Fibroblast of skin of scalp (primary cell): ENCODE measurements around the gene TENT5D. TPM values are rescaled to one million over a fixed set of nuclear protein-coding genes. Genes with fewer than 3 reads are reported as not detected.
"Not testable (repeated sequence)": the region's sequence is repeated elsewhere in the genome, so short reads cannot be mapped to it uniquely, and the experiment has no call there.

Experiments used
- DNase-seq: peaks from one replicate; pipeline ENCODE4 v3.0.0-alpha.2; 2013
- polyA plus RNA-seq, 2 experiments: library from polyadenylated mRNA; unstranded; fragments of 120-200 nt; gene quantifications; one replicate each; pipeline ENCODE4 v1.2.1, GENCODE V29; 2013; ENCODE audit not compliant: insufficient read length in 2 of 2

The TENT5D gene
- polyA plus RNA-seq (2013, experiment 1 of 2; ENCODE audit: insufficient read length): not detected
- not detected for polyA plus RNA-seq (2013, experiment 2 of 2; ENCODE audit: insufficient read length)

- no peak for DNase-seq
Observed at GRCh38 chrX:80420147-80420546, at the start of gene TENT5D. Gene TENT5D, plus strand, starts transcription at chrX:80420447. Its CDS starts 22,093 bp downstream, at chrX:80442540.

GRCh38 chrX:80385651-80386050 is 34.6 kb upstream of the TENT5D start:
- DNase-seq: not testable (repeated sequence)

- no peak for DNase-seq
Observed at GRCh38 chrX:80388206-80388605, 32.0 kb upstream of the TENT5D start.

GRCh38 chrX:80412042-80412441 is 8.2 kb upstream of the TENT5D start:
- no peak for DNase-seq

GRCh38 chrX:80423000-80423399 is 2.8 kb downstream of the TENT5D start:
- no peak for DNase-seq

- no peak for DNase-seq
Observed at GRCh38 chrX:80423744-80424143, 3.5 kb downstream of the TENT5D start.

GRCh38 chrX:80430826-80431504 is 10.7 kb downstream of the TENT5D start:
- no peak for DNase-seq

GRCh38 chrX:80431505-80431832 is 11.2 kb downstream of the TENT5D start:
- no peak for DNase-seq

GRCh38 chrX:80432441-80432840 is 12.2 kb downstream of the TENT5D start:
- no peak for DNase-seq

- no peak for DNase-seq
Observed at GRCh38 chrX:80432863-80433262, 12.6 kb downstream of the TENT5D start.

GRCh38 chrX:80468166-80468565 is 47.9 kb downstream of the TENT5D start:
- not testable (repeated sequence) for DNase-seq

GRCh38 chrX:80471582-80471981 is 51.3 kb downstream of the TENT5D start:
- no peak for DNase-seq

- DNase-seq: no peak
Observed at GRCh38 chrX:80485543-80485942, 65.3 kb downstream of the TENT5D start.

GRCh38 chrX:80486299-80486698 is 66.1 kb downstream of the TENT5D start:
- no peak for DNase-seq

- no peak for DNase-seq
Observed at GRCh38 chrX:80489166-80489565, 68.9 kb downstream of the TENT5D start.
